ENCODE data around the gene GID4. TPM values are rescaled to one million over a fixed set of nuclear protein-coding genes. Genes with fewer than 3 reads are reported as not detected.

The GID4 gene
- total RNA-seq, 2 donors from 2014 or later = 3.6 to 20.4 TPM

DNA sequence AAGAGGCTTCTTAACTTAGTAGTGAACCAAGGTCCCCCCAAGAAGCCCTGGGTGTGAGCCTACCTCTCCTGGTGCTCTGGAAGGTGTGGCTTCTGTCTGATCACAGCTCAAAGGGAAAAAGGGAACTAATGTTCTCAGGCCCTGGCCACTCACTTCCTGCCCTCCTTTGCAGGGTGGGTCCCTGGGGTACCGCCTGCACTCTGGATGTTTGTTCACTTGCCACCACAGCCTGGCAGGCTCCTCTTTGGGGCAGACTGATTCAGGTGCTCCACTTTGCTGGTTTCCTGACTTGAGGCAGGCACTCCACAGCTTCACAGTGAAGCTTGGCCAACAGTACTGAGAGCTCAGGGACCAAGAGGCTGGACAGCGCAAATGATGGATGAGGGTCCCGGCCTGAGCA, 63.4 kb downstream of the GID4 start:
- DNase-seq (no peak), ATAC-seq (no peak)
- no peak for TF ChIP-seq POLR2A (IDR thresholded peaks at IDR 0.05)
- no peak for TF ChIP-seq CTCF (IDR thresholded peaks at IDR 0.05)
- H3K36me3 ChIP-seq (replicated peaks in 1 of 2; ENCODE audit: insufficient read depth in 1 of 2, low read depth in 2 of 2) = peaks cover 0 to 6% of the 10 kb centered on the region in 2 donors
- no peaks in the 10 kb centered on the region for H3K27me3 ChIP-seq
- intact Hi-C loops (cut with DNase I) = no loop called here
- no peak overlapping the region for H3K27ac ChIP-seq
- 74 to 86% methylated on average over 1 to 3 of the region's 3 CpGs for WGBS, 2 donors
- no peaks in the 10 kb centered on the region for H3K4me1 ChIP-seq
- H3K4me3 ChIP-seq = no peak overlapping the region
- H3K9me3 ChIP-seq = no peaks in the 10 kb centered on the region

DNA sequence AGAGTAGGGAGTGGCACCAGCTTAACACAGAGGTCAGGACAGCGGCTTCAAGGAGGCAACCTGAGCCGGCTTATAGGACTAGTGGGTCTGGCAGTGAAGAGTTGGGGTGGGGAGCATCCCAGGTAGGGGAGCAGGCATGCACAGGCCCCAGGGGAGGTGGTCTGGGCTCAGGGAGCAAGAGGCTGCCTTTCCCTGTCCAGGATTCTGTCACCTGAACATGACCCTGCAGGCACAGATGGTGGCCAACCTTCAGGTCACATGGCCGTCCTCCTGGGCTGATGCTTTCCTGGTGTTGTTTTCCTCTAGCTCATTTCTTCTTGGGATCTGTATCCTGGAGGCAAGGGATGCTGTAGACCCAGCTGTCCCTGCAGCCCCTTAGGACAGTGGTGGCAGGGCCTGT, 65.8 kb downstream of the GID4 start:
- ATAC-seq = no peak
- DNase-seq = no peak
- Histone ChIP-seq H3K36me3 (replicated peaks in 1 of 2; ENCODE audit: insufficient read depth in 1 of 2, low read depth in 2 of 2) (peaks cover 0 to 4% of the 10 kb centered on the region in 2 donors), H3K4me3 (no peak overlapping the region), H3K9me3 (no peaks in the 10 kb centered on the region), H3K27ac (no peak overlapping the region), H3K27me3 (no peaks in the 10 kb centered on the region), H3K4me1 (no peaks in the 10 kb centered on the region)
- WGBS, 2 donors = 86 to 94% methylated on average over 2 to 3 of the region's 3 CpGs
- no peak for TF ChIP-seq CTCF (IDR thresholded peaks at IDR 0.05)
- TF ChIP-seq POLR2A (IDR thresholded peaks at IDR 0.05) = no peak
- intact Hi-C loops (cut with DNase I) = no loop called here

GRCh38 chr17:18105595-18105994, 66.4 kb downstream of the GID4 start:
- no peak for ATAC-seq
- 89 to 100% methylated on average over 1 to 6 of the region's 6 CpGs for WGBS, 2 donors
- peaks cover 0 to 2% of the 10 kb centered on the region in 2 donors for H3K36me3 ChIP-seq (replicated peaks in 1 of 2; ENCODE audit: insufficient read depth in 1 of 2, low read depth in 2 of 2)

GRCh38 chr17:18106211-18106610, 67.0 kb downstream of the GID4 start:
- TF ChIP-seq CTCF (IDR thresholded peaks at IDR 0.05) (no peak), POLR2A (IDR thresholded peaks at IDR 0.05) (no peak)
- 83 to 90% methylated on average over 8 to 9 of the region's 9 CpGs for WGBS, 2 donors
- H3K9me3 ChIP-seq = no peaks in the 10 kb centered on the region
- no peaks in the 10 kb centered on the region for H3K27me3 ChIP-seq
- no peak overlapping the region for H3K27ac ChIP-seq
- no peaks in the 10 kb centered on the region for H3K4me1 ChIP-seq
- ATAC-seq = no peak
- DNase-seq = no peak
- H3K36me3 ChIP-seq (replicated peaks in 1 of 2; ENCODE audit: insufficient read depth in 1 of 2, low read depth in 2 of 2) = peaks cover 0 to 2% of the 10 kb centered on the region in 2 donors
- H3K4me3 ChIP-seq = no peak overlapping the region
- intact Hi-C loops (cut with DNase I) = no loop called here

More at GRCh38 chr17:18105595-18105994, 66.4 kb downstream of the GID4 start:
- intact Hi-C loops (cut with DNase I) = no loop called here
- Histone ChIP-seq H3K9me3 (no peaks in the 10 kb centered on the region), H3K4me1 (no peaks in the 10 kb centered on the region), H3K27ac (no peak overlapping the region), H3K27me3 (no peaks in the 10 kb centered on the region), H3K4me3 (no peak overlapping the region)
- DNase-seq = no peak
- TF ChIP-seq POLR2A (IDR thresholded peaks at IDR 0.05) (no peak), CTCF (IDR thresholded peaks at IDR 0.05) (no peak)

- H3K27me3 ChIP-seq = no peaks in the 10 kb centered on the region
- intact Hi-C loops (cut with DNase I) = no loop called here
- 83 to 90% methylated on average over 12 to 14 of the region's 14 CpGs for WGBS, 2 donors
- ATAC-seq (no peak), DNase-seq (no peak)
- H3K4me3 ChIP-seq = no peak overlapping the region
- H3K9me3 ChIP-seq = no peaks in the 10 kb centered on the region
- no peak for TF ChIP-seq CTCF (IDR thresholded peaks at IDR 0.05)
- no peak for TF ChIP-seq POLR2A (IDR thresholded peaks at IDR 0.05)
- H3K27ac ChIP-seq = no peak overlapping the region
- H3K4me1 ChIP-seq = no peaks in the 10 kb centered on the region
- peaks cover 0 to 2% of the 10 kb centered on the region in 2 donors for H3K36me3 ChIP-seq (replicated peaks in 1 of 2; ENCODE audit: insufficient read depth in 1 of 2, low read depth in 2 of 2)
Observed at GRCh38 chr17:18107061-18107790, 68.0 kb downstream of the GID4 start.

Data from body of pancreas (tissue), 4 donors.